Esophagus squamous epithelium (tissue), 4 donors: ENCODE data around the gene FBXO46.

ENCODE experiments used
- POLR2A ChIP-seq, 4 donors: fragments of 450-650 bp; IDR thresholded peaks; one replicate each; pipeline ENCODE4 v1.6.1; 2017; ENCODE audit warnings: antibody characterized with exemption in 4 of 4, mild to moderate bottlenecking in 4 of 4, moderate library complexity in 3 of 4
- TF ChIP-seq, protein P1 (sequence below), 6 experiments: fragments of 450-650 bp in 4 of 6; fragments of 200-600 bp in 2 of 6; sonication (generic) in 2 of 6; IDR thresholded peaks; one replicate each; pipeline ENCODE4 v1.5.1; 2016 to 2019; ENCODE audit warnings: antibody characterized with exemption in 6 of 6, mild to moderate bottlenecking in 4 of 6, moderate library complexity in 4 of 6

DNA sequence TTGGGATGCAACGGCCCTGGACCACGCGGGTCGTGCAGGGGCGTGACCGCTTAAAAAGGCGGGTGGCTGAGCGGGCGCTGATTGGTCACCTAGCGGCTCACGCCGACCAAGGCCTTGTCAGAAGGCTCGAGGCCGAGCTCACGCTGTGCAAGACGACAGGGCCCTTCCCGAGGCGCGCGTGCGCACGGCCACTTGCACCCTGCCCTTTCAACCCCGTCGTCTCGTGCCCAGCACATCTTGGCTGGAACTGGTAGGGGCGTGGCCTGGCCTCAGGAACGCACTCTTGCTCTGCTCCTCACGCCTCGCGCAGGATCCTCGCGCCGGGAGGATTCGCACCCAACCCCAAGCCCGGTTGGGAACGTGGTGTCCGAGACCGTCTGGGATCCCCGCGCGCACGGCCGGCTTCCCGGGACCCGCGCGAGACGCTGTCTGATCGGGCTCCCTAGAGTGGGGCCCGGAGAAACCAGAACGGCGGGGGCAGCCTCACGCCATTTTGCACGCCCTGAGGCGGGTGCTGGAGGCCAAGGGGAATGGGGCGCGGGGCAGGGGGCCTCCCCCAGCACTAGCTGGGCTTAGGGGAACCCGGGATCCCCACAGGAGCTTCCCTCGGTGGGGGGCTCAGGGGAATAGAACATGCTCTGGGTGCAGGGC is 2.6 kb upstream of the FBXO46 start, which contains the start of gene MEIOSIN:
- TF ChIP-seq POLR2A (IDR thresholded peaks at IDR 0.05): no peak
- TF ChIP-seq, protein P1, sequence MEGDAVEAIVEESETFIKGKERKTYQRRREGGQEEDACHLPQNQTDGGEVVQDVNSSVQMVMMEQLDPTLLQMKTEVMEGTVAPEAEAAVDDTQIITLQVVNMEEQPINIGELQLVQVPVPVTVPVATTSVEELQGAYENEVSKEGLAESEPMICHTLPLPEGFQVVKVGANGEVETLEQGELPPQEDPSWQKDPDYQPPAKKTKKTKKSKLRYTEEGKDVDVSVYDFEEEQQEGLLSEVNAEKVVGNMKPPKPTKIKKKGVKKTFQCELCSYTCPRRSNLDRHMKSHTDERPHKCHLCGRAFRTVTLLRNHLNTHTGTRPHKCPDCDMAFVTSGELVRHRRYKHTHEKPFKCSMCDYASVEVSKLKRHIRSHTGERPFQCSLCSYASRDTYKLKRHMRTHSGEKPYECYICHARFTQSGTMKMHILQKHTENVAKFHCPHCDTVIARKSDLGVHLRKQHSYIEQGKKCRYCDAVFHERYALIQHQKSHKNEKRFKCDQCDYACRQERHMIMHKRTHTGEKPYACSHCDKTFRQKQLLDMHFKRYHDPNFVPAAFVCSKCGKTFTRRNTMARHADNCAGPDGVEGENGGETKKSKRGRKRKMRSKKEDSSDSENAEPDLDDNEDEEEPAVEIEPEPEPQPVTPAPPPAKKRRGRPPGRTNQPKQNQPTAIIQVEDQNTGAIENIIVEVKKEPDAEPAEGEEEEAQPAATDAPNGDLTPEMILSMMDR (IDR thresholded peaks at IDR 0.05): no peak
